Medulla oblongata (tissue), 1 donor: ENCODE measurements around the gene MVK.

Experiments
- DNase-seq: peaks from one replicate; pipeline ENCODE4 v3.0.0-alpha.2; 2015; ENCODE audit errors: extremely low spot score

The MVK gene

DNA sequence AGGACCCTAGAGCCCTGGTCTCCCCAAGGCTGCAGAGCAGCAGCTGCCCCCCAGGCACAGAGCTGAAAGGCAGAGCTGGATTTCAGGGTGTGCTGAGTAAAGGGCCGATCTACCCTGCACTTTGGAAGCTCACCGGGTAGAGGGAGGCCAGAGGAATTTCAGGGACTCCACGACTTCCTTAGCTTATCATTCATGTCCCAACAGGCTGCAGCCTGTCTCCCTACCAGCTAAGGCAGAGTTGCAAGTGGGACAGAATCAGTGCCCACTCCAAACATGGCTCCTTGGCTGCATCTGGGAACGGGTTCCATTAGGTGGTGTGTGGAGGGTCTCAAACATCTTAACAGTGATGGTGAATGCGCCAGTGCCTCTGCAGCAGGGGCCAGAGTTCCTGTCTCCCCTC is 27.8 kb upstream of the MVK start:
- DNase-seq, result no peak

DNA sequence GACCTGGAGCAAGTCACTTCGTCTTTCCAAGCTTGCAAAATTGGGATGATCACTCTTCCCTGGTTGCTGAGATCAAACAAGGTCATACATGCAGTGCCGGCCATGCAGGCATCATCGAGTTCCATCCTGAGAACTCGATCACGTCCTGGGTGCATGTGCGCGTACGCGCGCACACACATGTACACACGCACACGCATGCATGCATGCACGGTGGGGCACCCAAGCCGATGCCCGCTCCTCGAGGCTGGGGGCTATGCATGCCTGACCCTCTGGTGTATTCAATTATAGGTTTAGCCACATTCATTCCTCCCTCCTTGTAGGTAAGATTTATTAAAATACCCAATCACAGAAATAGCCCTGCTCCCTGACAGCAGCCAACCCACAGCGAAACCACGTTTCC is 26.3 kb upstream of the MVK start:
- DNase-seq, result no peak

DNA sequence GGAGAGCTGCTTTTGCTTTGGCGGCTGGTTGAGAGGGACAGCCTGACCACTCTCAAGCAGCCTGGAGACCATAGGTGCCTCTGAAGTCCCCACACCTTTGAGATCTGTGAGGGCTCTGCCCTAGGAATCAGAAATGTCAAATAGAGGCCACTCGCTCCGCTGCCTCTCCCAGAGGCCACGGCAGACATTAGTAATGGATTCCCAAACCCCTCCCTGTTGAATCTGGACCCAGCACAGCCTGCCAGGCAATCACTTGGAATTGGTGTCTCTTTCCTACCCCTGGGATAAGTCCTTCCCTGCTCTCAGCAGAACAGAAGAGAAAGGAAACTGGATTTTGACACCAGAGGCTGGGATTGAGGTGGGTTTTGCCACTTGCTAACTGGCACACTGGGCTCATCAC is 25.3 kb upstream of the MVK start:
- DNase-seq, result no peak

DNA sequence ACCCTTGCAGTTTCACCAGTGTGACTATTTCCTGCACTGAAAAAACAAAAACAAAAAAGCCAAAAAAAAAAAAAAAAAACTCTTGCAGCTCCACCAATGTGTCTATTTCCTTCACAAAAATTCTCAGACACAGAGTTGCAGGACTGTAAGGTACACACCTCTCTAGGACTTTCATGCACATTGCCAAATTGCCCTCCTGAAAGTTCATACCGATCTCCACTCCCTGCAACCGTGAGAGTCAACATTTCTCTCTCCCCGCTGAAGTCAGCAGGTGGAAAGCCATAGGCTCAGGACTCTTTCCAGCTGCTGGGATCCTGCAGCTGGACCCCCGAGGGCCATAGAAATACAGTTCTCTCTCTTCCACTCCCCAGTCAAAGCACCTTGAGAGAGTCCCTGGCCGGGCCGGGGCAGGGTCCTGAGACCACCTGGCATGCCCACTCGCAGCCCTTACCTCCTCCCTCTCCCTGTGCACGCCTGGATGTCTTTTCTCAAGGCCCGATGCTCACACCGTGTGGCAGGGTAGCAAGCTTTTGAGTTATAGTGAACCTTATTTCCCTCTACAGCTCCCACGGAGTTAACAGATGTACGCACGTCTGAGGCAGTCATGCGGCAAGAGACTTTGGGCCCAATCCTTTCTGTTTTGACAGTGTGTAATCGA is 23.9 kb upstream of the MVK start:
- no peak for DNase-seq

DNA sequence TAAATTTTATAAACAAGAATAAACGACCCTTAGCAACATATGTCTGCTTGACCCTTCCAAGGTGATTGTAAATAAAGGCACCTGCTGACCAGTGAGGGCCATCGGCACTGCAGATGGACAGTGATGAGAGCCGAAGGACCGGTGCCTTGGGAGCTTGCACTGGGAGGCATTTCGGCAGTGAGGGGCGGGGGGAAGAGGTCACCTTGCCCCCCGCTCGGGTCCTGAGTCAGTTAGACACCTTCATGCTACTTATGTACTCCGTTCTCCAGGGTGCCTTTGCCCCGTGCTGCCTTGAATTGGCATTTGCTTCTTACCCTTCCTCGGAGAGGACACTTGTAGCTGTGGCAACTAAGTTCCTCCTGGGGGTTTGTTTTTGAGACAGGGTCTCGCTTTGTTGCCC is 23.3 kb upstream of the MVK start:
- DNase-seq, result no peak

DNA sequence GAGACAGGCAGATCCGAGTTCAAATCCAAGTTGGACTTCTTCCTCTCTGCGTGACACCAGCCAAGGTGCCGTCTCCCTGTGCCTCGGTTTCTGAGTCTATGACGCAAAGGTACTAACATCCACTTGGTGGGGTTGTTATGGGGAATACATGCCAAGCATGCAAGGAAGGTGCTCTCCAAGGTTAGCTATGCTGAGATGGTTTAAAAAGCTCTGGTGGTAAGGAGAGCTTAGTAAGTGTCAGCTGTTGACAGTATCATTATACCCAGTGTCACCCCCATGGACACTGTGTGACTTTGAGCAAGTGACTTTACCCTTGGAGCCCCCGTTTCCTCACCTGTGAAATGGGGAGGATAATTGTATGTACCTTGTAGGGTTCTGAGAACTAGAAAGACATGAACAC is 22.5 kb upstream of the MVK start:
- no peak for DNase-seq

DNA sequence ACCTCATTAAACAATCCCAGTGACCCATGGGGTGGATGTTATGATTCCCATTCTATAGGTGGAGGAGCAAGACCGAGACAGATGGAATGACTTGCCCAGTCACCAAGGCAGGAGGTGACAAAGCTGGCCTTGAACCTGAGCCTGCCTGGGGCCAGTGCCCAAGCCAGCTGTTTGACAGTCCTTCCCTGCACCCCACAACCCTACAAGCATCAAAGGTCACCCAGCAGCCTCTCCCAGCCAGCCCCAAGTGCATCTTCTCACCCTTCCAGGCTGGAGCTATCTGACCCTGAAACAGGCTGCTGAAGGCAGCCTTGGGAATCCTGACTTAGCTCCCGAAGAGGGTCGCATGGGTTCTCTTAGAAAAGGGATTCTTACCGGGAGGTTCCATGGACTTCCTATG is 20.6 kb upstream of the MVK start:
- no peak for DNase-seq

DNA sequence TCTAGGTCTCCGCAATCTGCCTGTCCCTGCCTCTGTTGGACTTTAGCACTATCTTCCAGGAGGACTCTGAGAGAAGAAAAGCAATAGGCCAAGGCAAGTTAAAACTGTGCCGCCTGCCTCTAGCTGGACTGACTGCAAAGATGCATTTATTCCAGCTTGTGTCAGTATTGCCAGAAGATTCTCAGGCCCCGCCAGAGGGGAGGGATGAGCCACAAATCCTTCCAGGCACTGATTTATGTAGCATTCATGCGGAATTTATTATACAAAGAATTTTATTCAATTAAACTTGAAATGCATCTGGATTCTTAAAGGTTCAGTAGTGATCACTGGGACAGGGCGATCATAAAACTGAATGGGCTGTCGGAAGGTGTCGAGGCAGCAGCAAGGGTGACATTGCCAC is 20.1 kb upstream of the MVK start:
- DNase-seq, result no peak

DNA sequence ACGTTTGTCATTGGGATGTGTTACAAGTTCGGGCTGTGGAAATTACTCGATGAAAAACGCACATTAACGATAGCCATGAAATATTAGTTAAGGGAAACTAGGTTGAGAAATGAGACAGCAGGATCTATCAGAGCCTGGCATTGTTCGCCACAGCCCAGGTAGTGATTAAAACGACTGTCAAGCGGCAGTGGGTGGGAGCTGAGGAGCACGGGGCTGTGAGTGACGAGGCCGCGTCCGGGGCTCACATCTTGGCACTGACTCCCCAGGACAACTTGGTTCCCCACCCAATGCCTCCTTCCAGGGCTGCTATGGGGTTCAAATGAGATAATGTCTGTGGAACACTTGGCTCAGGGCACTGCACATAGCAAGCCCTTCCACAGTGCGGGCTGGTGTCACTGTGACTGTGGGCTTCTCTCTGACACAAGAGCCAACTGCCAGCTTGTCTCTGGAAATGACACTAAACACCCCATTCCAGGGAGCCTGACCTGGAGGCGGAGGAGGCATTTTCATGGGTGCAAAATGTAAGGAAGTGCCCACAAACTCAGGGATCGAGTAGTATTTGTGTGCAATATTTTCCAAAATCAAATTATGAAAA is 19.6 kb upstream of the MVK start:
- no peak for DNase-seq

DNA sequence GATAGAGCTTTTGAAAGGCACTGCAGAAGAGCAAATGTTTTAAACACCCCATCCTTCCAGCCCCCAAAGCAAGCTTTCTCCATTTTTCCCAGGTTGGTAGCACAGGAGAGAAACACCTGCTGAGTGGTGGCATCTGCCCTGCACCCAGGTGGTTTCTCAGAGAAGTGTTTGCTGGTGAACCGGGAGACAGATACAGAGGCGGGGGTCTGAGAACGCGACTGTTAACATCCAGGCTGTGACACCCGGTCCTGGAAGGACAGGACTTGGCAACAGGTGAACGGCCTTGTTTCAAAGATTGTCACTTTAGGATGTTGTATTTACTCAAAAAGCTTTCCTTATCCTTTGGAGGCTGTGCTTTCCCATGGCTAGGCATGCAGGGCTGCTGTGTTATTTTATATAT is 18.8 kb upstream of the MVK start:
- no peak for DNase-seq

DNA sequence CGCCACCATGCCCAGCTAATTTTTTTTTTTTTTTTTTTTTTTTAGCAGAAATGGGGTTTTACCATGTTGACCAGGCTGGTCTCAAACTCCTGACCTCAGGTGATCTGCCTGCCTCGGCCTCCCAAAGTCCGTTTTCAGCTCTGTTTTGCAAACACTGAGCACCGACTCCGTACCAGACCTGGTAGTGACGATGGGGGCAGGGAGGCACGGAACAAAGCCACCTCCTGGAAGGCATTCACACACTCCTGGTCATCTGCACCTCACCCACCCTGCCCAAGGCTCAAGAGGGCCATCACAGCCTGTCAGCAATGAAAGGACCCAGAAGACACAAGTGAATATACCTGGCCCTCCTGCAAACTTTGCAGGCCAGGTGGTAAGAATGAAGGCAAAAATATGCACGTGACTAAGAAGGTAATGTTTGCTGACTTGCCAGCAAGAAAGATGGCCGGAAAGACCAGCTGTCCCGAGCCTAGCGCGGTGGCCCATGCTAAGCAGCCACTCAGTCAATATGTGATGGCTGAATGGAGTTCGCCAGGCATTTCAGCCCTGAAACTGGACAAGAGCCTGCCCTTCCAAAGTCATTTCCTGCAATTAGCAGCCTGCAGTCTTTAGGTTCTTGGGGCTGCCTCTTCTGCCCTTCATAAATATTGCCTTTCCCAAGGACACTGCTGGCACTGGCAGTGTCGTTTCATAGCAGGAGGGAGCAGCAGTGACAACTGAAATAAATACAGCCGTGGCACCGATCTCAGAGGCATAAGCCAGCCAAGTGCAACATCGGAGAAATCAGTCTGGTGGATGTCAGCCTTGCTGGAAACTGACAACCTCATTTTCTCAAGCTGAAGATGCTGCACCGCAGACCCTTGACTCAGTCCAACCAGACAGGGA is 17.9 kb upstream of the MVK start:
- DNase-seq, result no peak

DNA sequence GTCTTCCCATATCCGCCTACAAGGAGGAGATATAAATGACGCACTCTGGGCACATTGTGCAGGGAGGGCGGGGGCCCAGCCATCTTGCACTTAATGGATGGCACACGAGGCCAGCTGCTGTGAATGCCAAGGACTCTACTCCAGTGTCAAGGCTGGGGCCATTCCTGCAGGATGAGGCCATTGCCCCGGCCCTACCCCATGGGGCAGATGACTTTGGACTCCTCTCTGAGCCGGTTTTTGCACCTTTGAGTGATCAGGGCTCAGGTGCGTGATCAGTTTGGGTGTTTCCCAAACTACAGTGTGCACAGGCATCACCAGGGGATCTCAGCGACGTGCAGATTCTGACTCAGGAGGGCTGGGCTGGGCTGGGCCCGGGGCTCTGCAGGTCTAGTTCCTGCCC is 16.4 kb upstream of the MVK start:
- DNase-seq, result no peak

DNA sequence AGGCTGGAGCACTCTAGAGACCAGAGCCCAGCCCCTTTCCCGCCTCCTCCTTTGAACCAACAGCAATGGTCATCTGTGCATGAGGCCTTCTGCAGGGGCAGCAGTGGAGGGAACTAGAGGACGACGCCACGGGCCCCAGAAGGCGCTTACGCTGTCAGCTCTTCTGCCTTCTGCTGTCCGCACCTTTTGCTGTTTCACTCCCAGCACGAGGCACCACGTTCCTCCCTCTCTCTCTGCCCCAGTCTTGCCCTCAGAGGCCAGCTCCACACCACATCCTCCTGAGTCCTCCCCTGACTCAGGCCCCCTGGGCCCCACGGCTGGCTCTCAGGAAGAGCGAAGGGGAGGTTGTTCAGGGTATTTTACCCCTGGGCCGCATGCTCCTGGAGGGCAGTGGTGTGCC is 15.8 kb upstream of the MVK start:
- no peak for DNase-seq

DNA sequence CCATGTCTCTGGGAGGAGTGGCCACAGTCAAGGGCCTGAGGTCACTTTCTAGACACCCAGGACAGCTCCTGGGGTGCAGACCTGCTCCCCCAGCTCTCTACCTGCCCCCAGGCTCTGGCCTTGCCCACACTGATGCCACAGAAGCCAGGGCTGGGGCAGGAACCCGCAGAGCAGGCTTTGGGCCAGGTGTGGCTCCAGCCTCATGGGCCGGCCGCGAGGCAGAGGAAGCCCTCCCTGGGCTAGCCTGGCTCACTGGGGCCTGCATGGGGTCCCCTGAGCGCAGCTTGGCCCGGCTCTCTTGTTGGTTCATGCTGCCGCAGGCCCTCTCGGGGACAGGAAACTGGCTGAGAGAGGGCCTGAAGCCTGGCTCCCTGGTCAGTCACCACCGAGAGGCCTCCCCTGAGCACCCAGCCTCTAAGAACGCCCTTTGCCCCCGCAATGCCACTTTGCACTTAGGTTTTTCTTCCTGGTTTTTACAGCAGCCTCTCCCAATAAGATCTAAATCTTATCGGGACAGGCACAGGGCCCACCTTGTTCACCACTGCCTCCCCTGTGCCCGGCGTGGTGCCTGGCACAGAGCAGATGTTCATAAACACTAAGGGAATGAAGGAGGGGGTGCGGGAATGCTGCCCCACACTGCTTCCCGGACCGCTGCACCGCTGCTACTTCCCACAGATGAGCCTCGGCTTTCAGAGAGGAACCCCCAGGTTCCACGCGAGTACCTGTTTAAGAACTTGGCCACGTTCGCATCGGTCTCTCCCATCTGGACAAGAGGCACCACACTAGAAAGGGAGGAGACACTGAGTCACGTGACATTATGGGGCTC is 15.0 kb upstream of the MVK start:
- DNase-seq, result no peak

DNA sequence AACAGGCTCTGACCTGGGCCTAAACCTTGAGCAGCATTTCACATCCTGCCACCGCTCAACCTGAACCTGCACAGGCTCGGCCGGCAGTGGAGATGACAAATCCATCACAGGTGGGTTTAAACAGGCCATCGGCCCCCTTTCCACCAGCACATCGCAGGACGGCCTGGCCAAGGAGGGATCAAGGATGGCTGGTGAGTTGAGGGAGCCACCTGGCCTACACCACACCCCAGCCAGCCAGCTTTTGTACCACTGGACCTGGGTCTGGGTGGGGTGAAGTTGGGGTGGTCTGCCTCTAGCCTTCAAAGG is 14.4 kb upstream of the MVK start:
- DNase-seq, result no peak

DNA sequence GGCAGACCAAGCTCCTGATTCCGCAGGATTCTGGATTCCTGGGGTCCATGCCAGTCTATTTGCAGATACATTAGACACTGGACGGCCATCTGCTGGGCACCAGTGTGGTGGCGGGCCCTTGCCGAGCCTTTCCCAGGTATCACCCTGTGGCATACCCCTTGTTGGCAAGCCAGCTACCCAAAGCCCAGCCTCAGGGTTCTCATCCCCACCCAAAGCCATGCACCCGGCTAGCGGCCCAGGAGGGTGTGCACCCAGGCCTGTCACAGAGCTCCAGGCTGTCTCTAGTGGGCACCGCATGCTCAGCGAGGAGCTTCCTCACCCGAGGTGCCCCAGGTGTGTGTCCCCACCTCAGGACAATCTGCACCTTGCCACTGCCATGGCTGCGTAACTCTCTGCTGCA is 14.0 kb upstream of the MVK start:
- no peak for DNase-seq

DNA sequence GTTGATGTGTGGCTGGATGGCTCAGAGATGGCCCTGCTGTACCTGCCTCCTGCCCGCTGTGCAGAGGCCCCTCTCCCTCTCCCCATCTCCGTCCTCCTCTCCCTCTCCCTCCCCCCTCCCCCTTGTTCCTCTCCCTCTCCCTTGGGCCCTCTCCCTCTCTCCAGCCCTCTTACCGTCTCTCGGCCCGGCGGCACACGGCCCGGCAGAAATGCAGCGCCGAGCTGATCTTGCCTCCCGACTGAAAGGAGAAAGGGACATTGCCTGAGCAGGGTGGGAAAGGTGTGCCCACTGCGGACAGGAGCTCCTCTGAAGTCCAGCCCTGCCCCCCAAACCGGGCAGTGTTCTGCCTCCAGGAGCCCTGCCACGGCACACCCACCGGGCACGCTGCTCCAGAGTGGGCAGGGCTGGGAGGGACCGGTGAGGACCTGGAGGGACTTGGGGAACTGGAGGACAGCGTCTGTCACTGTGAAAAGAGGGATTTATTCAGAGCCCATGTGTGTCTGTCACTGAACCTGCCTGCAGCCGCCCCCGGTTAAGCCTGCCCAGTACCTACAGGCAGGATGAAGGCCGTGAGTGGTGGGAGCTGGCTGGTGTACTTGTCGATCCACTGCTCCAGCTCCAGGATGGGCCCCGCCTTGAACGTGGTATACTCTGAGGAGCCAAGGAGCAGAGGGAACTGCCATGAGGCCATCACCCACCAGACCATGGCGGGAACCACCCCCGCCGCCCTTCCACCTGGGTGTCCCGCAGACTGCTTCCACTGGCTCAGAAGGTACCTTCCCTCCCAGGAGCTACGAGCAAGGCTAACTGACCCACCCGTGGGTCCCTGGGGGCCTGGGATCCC is 12.5 kb upstream of the MVK start:
- no peak for DNase-seq

DNA sequence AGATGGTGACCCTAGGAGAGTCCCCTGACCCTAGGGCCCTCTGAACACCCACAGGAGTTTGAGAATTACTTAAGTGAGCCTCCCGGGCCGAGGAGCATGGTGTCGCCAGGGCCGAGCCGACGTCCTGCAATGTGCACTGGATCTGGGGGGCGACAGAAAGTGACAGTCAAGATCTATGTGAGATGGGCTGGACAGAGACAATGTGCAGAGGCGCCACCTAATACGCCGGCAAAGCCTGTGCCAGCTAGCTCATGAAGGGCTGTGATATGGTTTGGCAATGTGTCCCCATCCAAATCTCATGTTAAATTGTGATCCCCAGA is 11.9 kb upstream of the MVK start:
- no peak for DNase-seq

DNA sequence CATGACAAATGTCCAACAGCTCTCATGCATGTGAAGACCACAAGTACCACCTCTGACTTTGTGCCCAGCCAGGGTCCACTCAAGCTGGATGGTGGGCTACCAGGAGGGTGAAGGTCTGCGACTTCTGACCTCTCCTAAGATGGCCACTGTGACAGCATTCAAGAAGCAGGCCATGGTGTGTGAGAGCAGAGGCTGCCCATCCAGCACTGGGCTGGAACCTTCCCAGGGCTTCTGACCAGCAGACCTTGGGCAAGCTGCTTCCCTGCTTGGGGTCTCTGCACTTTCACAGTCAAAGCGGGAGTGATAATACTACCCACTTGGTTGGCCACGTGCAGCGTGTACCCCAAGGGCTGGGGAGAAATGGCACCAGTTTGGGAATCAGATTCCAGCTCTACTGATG is 10.7 kb upstream of the MVK start:
- DNase-seq, result no peak

DNA sequence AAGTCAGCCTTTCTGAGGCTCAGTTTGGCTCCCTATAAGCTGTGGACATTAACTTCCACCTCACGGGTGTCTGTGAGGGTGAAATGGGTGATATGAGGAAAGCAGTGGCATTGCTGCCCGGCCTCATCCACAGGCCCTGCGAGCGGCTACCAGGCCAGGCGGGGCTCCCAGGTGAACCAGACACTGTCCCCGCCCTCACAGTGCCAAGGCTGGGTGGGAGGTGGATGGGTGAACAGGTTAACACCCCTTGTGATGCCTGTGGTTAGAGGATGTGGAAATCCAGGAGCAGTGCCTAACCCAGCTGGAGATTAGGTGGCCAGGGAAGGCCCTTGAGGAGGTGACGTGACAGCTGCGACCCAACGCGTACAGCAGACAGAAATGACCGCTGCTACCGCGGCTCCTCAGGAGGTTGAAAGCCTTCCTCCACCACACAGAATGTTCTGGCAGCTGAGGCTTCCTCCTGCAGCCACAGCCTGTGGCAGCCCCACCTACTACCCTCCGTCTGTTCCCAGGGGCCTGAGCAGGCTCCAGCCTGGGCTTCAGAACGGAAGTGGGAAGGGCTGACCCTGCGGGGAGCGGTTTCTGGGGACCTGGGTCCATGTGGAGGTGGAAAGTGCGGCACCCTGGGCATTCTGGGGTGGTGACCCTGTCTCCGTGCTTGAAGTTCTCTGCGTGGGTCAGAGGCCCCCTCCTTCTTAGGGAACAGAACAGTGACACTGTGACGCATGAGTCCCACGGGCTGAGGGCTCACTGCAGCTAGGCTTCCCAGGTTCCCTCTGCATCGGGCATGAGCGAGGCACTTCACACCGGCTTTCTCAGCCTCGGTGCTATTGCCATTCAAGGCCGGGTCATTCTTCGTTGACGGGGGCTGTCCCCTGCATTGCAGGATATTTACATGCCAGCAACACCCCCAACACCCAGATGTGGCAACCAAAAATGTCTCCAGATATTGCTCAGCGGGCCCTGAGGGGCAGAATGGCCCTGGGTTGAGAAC is 10.0 kb upstream of the MVK start:
- DNase-seq, result no peak

DNA sequence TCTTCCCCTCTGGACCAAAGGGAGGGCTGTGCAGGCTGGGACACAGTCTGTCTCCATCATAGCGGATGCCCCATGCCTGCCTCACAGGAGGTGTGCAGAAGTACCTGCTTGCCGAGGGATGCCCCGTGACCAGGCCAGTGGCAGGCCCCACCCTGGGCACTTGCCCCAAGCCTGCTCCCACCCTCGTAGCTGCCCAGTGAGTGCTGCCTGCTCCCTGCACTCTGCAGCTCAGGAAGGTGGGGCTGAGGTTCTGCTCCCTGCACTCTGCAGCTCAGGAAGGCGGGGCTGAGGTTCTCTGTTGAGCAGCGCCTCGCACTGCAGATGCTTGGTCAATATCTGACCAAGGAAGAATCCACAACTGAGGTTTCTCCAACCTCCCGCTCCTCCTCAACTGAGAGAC is 7.2 kb upstream of the MVK start:
- DNase-seq, result no peak
